Measurements from ENCODE around the gene PRDM2.
"Not testable (repeated sequence)": the region's sequence is repeated elsewhere in the genome, so short reads cannot be mapped to it uniquely, and the experiment has no call there.

PRDM2 gene

DNA sequence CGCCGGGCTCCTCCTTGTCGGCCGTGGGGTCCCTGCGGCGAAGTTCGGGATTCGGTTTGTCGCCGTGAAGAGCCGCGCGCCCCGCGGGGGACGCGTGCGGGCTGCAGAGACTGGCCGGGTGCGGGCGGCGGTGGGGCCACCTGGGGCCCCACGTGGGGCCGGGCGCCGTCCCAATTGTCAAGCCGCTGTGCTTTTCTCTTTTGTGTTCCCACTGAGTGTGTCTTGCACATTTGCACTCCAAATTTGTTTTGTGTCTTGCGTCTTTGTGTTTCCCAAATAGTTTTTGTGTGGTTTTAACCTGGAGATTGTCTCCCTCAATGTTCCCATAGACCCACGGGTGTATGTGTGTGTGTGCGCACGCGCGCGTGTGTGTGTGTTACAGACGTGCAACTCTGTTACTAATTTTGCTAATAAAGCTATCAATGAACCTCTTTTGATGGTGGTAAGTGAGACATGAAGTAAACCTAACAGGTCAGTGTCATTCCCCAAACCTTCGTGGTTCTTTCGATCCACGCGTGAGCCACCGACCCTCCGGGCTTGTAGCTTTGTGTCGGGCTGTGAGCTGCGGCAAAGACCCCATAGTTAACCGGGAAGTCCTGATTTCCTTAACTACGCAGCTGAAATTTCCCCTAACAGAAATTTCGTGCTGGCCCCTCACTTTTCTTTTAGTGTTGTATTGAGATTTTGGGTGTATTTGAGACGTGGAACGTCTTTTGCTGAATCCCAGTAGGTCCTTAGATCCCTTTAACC lies 708 bp downstream of the PRDM2 start:
- DNase-seq (ENCODE audit: low read depth in 2 of 2) = peak; percentile 20 to 34

DNA sequence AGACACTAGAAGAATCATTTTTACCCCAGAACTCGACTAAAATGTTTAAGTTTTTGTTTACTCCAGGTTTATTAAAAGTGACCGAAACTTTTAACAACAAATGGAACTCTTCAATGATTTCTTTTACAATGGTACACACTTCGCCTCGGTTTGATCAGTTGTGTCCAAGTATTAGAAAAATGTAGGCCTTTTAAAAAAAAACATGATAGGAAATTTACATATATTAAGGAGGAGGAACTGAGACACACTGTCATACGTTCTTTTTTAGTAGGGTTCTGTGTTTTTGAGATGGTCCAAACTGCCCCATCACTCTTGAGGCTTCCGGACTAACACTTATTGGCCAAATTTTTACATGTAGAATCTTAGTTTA lies 1.3 kb downstream of the PRDM2 start:
- DNase-seq (ENCODE audit: low read depth in 2 of 2) = no peak

DNA sequence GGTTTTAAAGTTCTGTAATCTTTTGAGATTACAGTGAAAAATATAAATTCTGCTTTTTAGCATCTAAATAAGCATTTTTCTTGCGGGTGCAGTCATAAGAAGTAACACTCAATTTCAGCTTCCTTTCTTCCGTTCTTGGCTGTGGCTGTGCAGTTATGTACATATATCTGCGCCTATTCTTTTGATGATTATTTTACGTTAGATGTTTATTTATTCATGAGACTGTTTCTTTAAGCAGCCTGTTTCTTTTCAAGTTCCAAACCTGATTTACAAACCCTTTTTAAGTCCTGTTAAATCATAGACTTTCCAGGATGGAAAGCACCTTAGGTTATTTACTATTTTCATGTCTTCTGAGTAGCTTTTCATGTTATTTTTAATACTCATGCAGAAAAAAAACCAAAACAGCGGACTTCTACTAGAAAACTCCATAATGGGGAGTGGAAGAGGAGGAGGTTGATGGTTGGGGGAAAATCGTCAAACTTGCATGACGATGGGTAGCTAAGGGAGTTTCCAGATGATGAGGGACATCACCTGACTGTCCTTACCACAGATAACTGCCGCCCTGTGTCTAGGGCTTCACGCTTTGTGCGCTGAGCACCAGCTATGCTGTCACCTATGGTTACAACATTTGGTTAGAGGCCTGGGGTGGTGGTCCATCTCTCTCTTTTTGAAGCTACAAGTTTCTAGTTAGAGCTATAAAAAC lies 2.6 kb downstream of the PRDM2 start:
- peak; percentile 23 to 30 for DNase-seq (ENCODE audit: low read depth in 2 of 2)

DNA sequence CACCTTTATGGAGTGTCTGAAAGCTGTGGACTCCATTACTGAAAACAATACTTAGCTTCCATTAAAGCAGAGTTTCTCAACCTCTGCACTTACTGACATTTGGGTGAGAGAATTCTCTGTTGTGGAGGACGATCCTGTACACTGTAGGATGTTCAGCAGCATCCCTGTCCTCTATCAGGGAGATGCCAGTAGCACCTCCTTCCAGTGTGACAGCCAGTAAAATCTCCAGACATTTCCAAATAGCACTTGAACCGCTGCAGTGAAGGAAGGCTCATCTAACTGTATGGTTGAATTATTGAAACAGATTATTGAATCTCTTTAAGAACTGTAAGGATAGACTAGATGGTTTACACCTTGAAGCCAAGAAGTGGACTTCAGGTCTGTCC lies 3.1 kb downstream of the PRDM2 start:
- DNase-seq (ENCODE audit: low read depth in 2 of 2) = no peak

DNA sequence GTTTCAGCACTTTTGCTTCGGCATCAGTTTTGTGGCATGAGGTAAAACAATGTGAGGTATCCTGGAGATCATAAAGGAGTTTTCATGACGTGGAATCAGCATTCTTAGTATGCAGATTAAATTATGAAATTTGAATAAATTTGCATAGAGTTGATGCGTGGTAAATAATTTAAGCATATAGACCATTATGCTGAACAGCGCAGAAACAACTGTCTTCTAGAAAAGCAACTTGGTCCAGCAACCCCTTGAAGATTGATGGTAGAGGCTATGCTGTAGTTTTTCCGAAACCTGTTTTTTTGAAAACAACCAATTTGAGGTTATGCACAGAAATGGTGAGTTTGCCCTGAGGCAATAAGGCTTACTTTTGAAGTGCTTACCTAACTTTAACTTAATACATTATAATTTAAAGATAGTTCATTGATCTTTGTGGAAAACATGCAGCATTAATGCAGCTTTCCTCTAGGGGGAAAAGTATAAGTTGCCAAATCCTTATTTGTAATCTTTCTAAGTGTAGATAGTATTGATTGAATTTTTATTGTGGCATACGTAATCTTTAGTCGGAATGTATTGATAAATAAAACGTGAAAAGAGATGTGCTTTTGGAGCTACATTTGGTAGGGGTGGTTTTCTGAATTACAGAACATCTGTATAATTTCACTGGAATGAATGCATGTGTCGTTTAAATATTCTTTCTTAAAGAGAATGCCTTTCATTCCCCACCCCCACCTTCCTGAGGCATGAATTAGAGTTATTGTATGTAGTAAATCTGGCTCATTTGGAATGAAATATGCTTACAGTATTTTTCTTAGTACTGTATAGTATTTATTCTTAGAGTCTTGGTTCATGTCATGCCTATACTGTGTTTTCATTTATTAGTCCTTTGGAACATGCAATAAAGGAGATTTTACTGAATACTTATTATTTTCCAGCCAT lies 3.8 kb downstream of the PRDM2 start:
- DNase-seq (ENCODE audit: low read depth in 2 of 2) = no peak

DNA sequence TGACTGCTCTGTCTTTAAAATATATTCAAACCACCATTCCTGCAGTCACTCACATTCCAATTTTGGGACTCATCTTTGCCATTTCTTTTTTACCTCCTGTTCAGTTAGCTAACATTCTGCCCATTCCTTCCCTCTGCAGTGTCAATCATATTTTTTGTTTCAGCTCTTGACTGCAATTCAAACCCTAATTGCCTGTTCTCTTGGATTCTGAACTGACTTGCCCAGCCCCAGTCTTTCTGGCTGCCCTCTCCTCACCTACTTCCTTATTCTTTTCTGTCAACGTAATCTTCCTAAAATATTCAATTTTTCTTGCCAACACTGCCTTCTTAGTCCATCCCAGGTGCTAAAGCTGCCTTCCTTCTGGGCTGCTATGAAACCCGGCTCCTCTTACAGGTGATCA lies 6.1 kb downstream of the PRDM2 start:
- DNase-seq (ENCODE audit: low read depth in 2 of 2) = no peak

DNA sequence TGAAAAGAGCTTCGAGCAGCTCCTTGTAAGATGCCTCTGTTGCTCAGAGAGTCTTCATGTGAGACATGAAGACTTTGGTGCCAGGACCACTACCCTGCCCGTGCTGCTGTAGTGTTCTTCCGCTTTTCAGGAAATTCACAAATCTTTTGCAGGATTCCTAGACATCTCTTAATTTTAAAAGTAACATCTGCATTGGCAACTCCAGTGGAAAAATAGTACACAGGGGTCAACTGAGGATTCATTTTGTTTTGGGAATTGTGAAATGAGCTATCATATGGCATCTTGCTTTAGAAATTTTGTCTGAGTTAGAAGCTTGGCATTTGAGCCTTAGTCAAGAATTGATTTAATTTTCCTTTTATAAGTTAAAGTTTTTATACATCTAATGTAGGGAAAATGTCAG lies 7.2 kb downstream of the PRDM2 start:
- no peak for DNase-seq (ENCODE audit: low read depth in 2 of 2)

DNA sequence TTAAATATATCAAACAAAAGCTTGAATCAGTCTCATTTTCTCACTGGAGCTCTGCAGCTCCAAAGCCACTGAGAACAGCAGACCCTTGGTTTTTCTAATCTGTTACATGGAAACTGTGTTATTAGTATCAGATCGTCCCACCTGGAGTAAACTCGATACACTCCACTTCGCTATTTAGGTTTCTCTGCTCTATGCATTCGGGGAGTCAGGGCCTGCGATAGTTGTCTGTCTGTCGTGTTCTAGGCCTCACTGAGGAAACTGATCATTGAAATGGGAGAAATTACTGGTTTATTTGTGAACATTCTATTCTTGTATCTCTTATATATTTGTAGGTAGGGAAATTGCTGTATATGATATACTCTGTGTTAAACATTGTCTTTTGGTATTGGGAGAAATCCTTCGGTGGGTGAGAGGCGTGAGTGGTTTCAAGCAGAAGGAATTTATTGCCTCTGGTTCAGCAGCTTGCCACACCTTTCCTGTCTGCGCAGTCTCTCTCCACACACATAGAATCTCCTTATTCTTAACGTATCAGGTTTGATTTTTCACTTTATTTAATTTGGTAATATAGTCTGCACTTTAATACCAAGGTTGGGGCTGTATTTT lies 8.5 kb downstream of the PRDM2 start:
- DNase-seq (ENCODE audit: low read depth in 2 of 2) = no peak

DNA sequence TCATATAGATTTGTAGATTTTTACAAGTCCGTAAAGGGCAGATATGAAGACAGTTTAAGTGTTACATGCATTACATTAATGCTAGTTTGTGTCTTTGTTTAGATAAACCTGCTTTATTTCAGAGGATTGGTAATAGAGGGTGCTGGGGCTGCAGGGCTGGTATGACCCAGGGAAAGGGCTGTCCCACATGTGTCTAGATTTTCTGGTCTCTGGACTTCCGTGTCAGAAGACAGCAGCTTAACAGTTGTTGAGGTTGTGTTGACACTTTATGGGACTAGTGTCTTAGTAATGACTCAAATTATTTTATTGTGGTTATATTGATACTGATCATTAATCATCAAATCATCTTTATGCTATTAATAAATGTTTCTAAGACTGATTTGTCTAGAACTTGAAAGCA lies 10.1 kb downstream of the PRDM2 start:
- no peak for DNase-seq (ENCODE audit: low read depth in 2 of 2)

DNA sequence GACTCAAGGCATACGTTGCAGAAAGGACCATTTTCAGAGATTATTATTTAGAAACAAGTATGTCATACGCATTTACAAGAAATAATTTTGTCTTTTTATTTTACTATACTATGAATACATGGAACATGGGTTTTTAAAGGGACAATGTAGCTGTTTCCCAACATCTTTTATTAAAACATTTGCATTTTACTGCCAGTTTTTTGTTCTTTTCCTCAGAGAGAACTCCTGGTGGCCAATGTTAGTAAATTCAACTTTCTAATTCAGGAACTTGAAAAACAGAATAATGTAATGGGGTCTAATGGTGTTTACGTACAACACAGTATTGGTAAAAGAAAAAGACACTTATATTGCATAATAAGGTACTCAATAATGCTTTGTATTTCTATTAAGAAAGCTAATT lies 14.9 kb downstream of the PRDM2 start:
- no peak for DNase-seq (ENCODE audit: low read depth in 2 of 2)

DNA sequence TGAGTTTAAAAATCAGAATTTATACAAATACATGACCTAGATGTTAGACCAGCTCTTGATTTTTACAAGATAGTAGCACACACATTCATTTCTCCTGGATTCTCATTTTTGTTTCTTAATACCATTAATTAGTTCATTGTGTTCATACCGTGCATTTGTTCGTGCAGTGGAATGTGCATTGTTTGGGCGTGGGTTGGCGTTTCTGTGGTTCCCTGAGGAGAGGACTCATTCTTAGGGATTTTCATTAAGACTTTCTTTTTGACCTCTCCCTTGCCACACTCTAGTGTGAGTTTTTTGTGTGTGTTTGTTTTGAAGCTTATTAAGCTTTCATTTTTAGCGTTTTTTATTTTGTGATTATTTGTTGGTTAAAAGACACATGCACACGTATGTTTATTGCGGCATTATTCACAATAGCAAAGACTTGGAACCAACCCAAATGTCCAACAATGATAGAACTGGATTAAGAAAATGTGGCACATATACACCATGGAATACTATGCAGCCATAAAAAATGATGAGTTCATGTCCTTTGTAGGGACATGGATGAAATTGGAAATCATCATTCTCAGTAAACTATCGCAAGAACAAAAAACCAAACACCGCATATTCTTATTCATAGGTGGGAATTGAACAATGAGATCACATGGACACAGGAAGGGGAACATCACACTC lies 15.8 kb downstream of the PRDM2 start:
- not testable (repeated sequence) for DNase-seq (ENCODE audit: low read depth in 2 of 2)

DNA sequence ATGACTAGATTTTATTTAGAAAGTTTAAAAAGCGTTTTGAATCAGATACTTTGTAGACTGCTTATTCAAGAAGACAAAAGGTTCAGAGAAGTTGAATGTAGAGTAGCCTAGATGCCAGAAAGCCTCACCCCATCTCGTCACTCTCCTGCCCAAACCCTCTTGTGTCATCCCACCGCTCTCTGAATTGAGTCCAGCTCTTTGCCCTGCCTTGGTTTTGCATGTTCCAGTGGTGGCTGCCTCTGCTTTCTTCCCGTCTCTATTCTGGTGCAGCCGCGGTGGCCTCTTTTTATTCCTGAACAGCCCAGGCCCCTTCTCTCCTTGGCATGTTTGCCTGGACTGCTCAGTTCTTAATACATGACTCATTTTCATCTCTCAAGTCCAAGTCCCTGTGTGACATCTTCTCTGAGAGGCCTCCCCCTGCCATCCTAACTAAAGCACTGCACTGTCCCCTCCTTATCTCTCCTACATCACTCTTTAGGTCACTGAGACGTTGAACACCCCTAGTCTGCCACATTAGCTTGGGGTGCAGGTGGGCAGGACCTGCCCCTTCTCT lies 22.9 kb downstream of the PRDM2 start:
- no peak for DNase-seq (ENCODE audit: low read depth in 2 of 2)

DNA sequence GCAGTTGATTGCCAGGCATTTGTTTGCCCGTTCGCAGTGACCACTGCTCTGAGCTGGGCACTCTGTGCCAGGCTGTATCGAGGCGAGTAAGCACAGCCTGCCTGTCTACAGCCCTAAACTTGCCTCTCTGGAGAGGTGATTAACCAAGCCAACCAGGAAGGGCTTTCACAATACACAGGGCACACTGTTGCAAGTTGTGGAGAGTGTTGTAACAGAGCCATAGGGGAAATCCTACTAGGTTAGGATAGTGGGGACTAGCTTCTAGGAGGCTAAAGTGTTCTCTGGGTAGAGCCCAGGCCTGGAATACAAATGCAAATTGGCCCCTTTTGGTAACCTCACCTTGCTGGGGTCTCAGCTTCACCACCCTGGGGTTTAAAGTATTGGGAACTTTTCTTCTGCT lies 23.8 kb downstream of the PRDM2 start:
- DNase-seq (ENCODE audit: low read depth in 2 of 2) = no peak

DNA sequence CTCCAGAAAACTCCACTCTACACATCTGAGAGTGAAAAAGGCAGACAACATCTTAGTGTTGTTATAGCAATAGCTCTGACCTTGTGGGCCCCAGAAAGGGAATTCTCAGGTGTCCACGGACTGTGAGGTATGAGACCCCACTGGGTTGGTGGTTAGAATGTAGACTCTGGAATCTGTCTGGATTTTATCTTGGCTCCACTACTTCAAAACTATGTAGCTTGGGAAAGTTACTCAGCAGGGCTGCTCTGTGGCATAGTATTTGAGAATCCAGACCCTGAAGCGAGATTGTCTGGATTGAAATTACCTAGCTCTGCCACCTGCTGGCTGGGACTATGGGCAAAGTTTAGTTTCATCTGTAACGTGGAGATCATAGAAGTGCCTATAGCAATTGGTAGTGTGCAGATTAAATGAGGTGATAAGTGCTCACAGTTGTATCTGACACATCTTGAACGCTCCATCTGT lies 25.8 kb downstream of the PRDM2 start:
- peak in 1 of 2 donors; percentile 27 for DNase-seq (ENCODE audit: low read depth in 2 of 2)

DNA sequence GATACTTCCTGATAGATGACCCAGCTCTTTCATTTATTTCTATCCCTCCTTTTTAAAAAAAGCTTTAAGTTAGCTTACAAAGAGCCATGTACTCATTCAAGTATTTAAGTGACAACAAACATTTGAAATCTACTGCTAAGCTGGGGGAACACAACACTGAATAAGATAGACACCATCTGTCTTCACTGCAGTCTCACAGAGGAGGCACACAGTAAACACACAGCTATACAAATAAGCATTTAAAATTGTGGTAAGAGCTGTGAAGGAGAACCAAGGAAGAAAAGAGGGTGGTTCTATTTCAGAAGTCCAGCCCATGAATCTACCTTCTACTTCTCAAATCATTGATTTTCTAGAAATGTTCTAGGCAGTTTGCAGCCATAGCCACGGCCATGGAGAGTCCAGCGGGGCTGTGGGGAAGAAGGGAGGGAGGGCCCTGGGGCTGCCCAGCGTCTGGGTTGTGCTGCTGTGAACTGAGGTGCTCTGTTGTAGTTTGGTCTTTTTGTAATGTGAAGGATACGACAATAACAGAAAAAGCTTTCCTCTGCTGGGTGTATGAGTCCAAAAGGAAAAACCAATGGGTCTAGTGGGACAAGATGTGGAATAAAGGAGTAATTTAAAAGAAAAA lies 28.2 kb downstream of the PRDM2 start:
- no peak for DNase-seq (ENCODE audit: low read depth in 2 of 2)

DNA sequence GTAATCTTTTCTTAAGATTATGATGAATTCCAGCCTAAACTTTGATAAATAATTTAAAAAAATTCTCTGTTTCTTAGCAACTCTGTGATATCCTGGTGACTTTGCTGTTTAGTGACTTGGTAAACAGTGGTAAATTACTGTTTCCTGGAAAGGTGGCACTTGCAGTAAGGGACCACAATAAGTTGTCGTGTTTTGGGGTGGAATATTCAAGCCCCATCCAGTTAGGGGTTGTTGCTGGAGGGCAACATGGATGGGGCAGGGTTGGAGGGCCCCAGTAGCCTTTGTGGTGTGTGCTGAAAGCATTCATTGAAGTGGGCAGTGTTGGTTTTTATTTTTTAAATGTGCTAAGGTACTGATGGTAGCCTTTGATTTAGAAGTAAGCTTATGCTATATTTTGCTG lies 30.3 kb downstream of the PRDM2 start:
- DNase-seq (ENCODE audit: low read depth in 2 of 2) = no peak

DNA sequence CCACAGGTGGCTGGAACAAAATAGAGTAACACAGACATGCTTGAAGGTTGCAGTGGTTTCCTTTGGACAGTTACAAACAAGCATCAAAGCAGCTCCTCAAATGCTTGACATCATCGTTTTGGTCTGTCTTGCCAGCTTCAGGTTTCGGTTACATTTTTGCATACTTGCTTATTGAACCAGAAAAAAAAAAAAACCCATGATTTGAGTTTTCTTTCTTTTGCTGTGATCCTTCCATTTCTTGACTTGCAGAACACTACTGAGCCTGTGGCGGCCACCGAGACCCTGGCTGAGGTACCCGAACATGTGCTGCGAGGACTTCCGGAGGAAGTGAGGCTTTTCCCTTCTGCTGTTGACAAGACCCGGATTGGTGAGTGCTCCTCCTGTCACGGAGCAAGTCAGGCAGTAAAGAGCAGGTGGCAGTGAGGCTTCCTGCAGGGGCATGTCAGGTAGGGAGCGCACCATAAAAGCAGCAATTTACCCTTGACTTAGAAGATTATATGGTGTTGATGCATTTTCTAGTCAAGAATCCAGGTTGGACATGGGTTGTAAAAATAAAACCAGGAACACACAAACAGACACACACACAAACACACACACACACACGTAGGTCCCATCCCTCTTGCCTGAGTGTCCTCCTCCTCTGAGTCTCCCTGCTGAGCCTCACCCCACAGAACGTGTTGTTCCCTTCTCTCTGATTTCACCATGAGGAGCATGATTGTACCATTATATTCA lies 30.9 kb downstream of the PRDM2 start:
- DNase-seq (ENCODE audit: low read depth in 2 of 2) = peak; percentile 55 to 65

DNA sequence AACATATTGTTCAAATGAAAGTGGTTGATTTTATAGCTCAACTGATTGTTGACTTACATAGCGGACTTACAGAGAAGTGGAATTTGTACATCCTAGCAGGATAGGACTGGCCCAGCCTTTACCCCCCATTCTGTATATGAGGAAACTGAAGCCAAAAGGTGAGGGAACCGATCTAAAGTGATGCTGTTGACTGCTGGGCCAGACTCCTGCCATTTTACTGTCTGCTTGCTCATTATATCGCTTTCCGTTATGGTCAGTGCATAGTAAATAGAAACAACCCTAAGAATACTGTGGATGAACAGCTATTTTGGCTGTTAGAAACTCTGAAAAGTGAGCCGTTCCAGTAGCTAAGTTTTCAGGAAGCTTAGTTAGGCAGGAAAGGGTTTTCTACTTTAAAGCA lies 31.9 kb downstream of the PRDM2 start:
- no peak for DNase-seq (ENCODE audit: low read depth in 2 of 2)

DNA sequence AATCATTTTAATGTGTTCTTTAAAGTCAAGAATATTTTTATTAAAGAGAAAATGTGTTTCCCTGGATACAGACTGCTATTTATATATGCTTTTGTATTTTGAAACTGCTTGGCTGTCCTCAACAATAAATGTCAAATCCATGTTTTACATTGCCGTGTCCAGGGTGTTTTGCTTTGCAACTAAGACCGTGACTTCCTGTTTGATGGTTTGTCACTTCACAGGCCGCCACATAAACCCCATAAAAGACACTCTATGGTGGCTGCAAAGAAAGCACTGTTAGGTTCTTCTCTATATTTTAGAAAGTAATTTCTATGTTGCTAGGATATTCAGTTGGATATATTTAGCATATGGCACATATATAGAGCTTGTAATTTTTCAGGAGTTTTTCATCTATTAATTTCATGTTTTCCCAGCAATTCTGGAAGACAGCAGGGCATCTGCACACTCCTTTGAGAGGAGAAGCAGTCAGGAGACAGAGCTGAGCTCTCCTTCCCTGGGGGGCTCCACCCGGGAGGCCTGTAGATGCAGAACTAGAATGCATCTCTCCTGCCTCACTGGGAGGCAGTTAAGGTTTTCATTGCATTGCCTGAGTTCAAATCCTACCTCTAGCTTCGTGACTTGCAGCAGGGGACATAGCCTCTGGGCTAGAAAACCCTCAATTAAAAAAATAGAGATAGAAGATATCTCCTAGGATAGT lies 33.1 kb downstream of the PRDM2 start:
- DNase-seq (ENCODE audit: low read depth in 2 of 2) = no peak
